H1 (cell line): ENCODE data around the gene AFF2. TPM values are rescaled to one million over a fixed set of nuclear protein-coding genes. Genes with fewer than 3 reads are reported as not detected.

Source experiments
- CTCF ChIA-PET: fragments of 300-600 bp; sonication (Branson Sonifier 250); formaldehyde crosslinking; loops from one replicate; lab custom pipeline; 2021; ENCODE audit not compliant: partially characterized antibody; lab: Charles Lee
- POLR2A ChIA-PET: fragments of 300-600 bp; sonication (Branson Sonifier 250); formaldehyde crosslinking; loops from one replicate; lab custom pipeline; 2021; ENCODE audit warnings: inconsistent platforms; ENCODE audit not compliant: partially characterized antibody; lab: Charles Lee
- DNase-seq, 2 experiments: peaks; one replicate each; pipeline versions ENCODE4 v3.0.0 to v3.0.0-alpha.2; 2010 to 2022; ENCODE audit warnings: low spot score in 2 of 2, low read depth in 1 of 2, mixed read lengths in 1 of 2
- FAIRE-seq: peaks from 2 replicates; lab custom pipeline; 2011; peaks lifted over from hg19 to GRCh38; lab: Jason Lieb, UNC
- H2AFZ ChIP-seq: 2 replicates; pipeline ENCODE4 v1.8.1; 2012; ENCODE audit warnings: low read length, inconsistent platforms
- H2AK5ac ChIP-seq: 2 replicates; pipeline ENCODE4 v1.6.1; 2013; ENCODE audit warnings: low read depth, low read length
- H2BK120ac ChIP-seq: replicated peaks from 2 replicates; pipeline ENCODE3; 2013; ENCODE audit warnings: low read depth, low read length, inconsistent platforms
- H2BK12ac ChIP-seq: 2 replicates; pipeline ENCODE4 v1.6.1; 2013; ENCODE audit warnings: low read depth, low read length
- H2BK15ac ChIP-seq: 2 replicates; pipeline ENCODE4 v1.6.1; 2013; ENCODE audit warnings: low read length
- H2BK20ac ChIP-seq: 2 replicates; pipeline ENCODE4 v1.6.1; 2013; ENCODE audit warnings: low read length
- H2BK5ac ChIP-seq: 2 replicates; pipeline ENCODE4 v1.6.1; 2013; ENCODE audit warnings: low read depth, low read length
- H3K14ac ChIP-seq: 2 replicates; pipeline ENCODE4 v1.6.1; 2013; ENCODE audit warnings: inconsistent platforms; ENCODE audit not compliant: insufficient read length
- H3K18ac ChIP-seq: 2 replicates; pipeline ENCODE4 v1.6.1; 2013; ENCODE audit warnings: low read length; ENCODE audit errors: extremely low read depth
- H3K23ac ChIP-seq: 2 replicates; pipeline ENCODE4 v1.6.1; 2013; ENCODE audit warnings: inconsistent platforms; ENCODE audit not compliant: insufficient read length
- H3K23me2 ChIP-seq: 2 replicates; pipeline ENCODE4 v1.6.1; 2013; ENCODE audit warnings: low read depth, low read length
- H3K27ac ChIP-seq: 2 replicates; pipeline ENCODE4 v1.6.1; 2011; ENCODE audit warnings: low read depth, low read length, inconsistent platforms
- H3K27me3 ChIP-seq, 4 experiments: replicated peaks in 1 of 4; 1 replicate in 1 of 4; 2 replicates in 3 of 4; pipeline versions ENCODE4 v1.6.1 to v1.8.1; 2011 to 2013; ENCODE audit warnings: low read length in 3 of 4, mild to moderate bottlenecking in 3 of 4, inconsistent platforms in 2 of 4, mixed read lengths in 2 of 4, moderate library complexity in 1 of 4; ENCODE audit not compliant: control insufficient read depth in 3 of 4, insufficient read depth in 3 of 4; ENCODE audit errors: extremely low read depth in 1 of 4
- H3K36me3 ChIP-seq, 4 experiments: 2 replicates each; pipeline versions ENCODE4 v1.6.1 to v1.8.1; 2011 to 2013; ENCODE audit warnings: mild to moderate bottlenecking in 4 of 4, low read length in 3 of 4, moderate library complexity in 2 of 4, control low read depth in 1 of 4, inconsistent platforms in 1 of 4; ENCODE audit not compliant: insufficient read depth in 4 of 4, control insufficient read depth in 2 of 4
- H3K4ac ChIP-seq: replicated peaks from 2 replicates; pipeline ENCODE3; 2013; ENCODE audit warnings: low read length, low read depth, mixed read lengths, inconsistent platforms; ENCODE audit not compliant: insufficient read length
- H3K4me1 ChIP-seq, 4 experiments: replicated peaks in 1 of 4; 1 replicate in 1 of 4; 2 replicates in 3 of 4; pipeline versions ENCODE4 v1.6.1 to v1.8.1; 2011 to 2013; ENCODE audit warnings: low read length in 3 of 4, inconsistent platforms in 2 of 4, mixed read lengths in 1 of 4; ENCODE audit not compliant: insufficient read depth in 4 of 4, control insufficient read depth in 3 of 4
- H3K4me2 ChIP-seq, 2 experiments: 2 replicates each; pipeline versions ENCODE4 v1.6.1 to v1.8.1; 2011 to 2013; ENCODE audit warnings: low read depth in 2 of 2, low read length in 2 of 2, control low read depth in 1 of 2, inconsistent platforms in 1 of 2, mild to moderate bottlenecking in 1 of 2; ENCODE audit not compliant: insufficient read depth in 1 of 2
- H3K4me3 ChIP-seq, 4 experiments: fragments of 200-600, 300-600 bp in 1 of 4; sonication (generic), shearing (Covaris generic), sonication (Bioruptor Twin) in 1 of 4; 2 replicates each; pipeline versions ENCODE4 v1.5.1 to v1.8.1; 2011 to 2016; ENCODE audit warnings: low read length in 4 of 4, low read depth in 3 of 4, control low read depth in 2 of 4, inconsistent platforms in 2 of 4, mild to moderate bottlenecking in 2 of 4, mixed read lengths in 1 of 4, moderate library complexity in 1 of 4; ENCODE audit not compliant: insufficient read depth in 2 of 4; ENCODE audit errors: extremely low read depth in 1 of 4
- H3K56ac ChIP-seq: replicated peaks from 2 replicates; pipeline ENCODE3; 2013; ENCODE audit warnings: low read depth, mild to moderate bottlenecking, mixed read lengths, low read length, inconsistent platforms; ENCODE audit not compliant: insufficient read length
- H3K79me1 ChIP-seq: 2 replicates; pipeline ENCODE4 v1.6.1; 2013; ENCODE audit warnings: low read depth, low read length, control low read depth
- H3K79me2 ChIP-seq, 2 experiments: 2 replicates each; pipeline versions ENCODE4 v1.6.1 to v1.8.1; 2012 to 2013; ENCODE audit warnings: low read length in 2 of 2, mild to moderate bottlenecking in 2 of 2, inconsistent platforms in 1 of 2; ENCODE audit not compliant: insufficient read depth in 2 of 2, control insufficient read depth in 1 of 2
- H3K9ac ChIP-seq, 4 experiments: replicated peaks in 1 of 4; 1 replicate in 1 of 4; 2 replicates in 3 of 4; pipeline versions ENCODE4 v1.6.1 to v1.8.1; 2011 to 2013; ENCODE audit warnings: low read depth in 3 of 4, low read length in 3 of 4, control low read depth in 2 of 4, mild to moderate bottlenecking in 2 of 4, moderate library complexity in 2 of 4, inconsistent platforms in 1 of 4; ENCODE audit errors: extremely low read depth in 1 of 4
- H3K9me3 ChIP-seq, 2 experiments: 2 replicates each; pipeline versions ENCODE4 v1.6.1 to v1.8.1; 2012 to 2013; ENCODE audit warnings: mild to moderate bottlenecking in 2 of 2, moderate library complexity in 2 of 2, control low read depth in 1 of 2, inconsistent platforms in 1 of 2, low read depth in 1 of 2, low read length in 1 of 2, mixed read lengths in 1 of 2; ENCODE audit not compliant: insufficient read depth in 2 of 2
- H4K20me1 ChIP-seq, 2 experiments: replicated peaks in 1 of 2; 2 replicates each; pipeline versions ENCODE3 to v1.8.1; 2011 to 2013; ENCODE audit warnings: inconsistent platforms in 2 of 2, low read length in 2 of 2, mild to moderate bottlenecking in 1 of 2; ENCODE audit not compliant: insufficient read depth in 2 of 2, control insufficient read depth in 1 of 2
- H4K5ac ChIP-seq: 2 replicates; pipeline ENCODE4 v1.6.1; 2013; ENCODE audit warnings: low read length, low read depth, mixed read lengths, inconsistent platforms; ENCODE audit not compliant: insufficient read length
- H4K8ac ChIP-seq: 2 replicates; pipeline ENCODE4 v1.8.0; 2013; ENCODE audit warnings: mild to moderate bottlenecking, moderate library complexity, low read length, inconsistent platforms; ENCODE audit not compliant: insufficient read depth; ENCODE audit errors: extremely low read depth
- H4K91ac ChIP-seq: replicated peaks from 2 replicates; pipeline ENCODE3; 2013; ENCODE audit warnings: low read length, mixed read lengths, inconsistent platforms; ENCODE audit not compliant: insufficient read length
- BACH1 ChIP-seq: IDR thresholded peaks from 2 replicates; pipeline ENCODE4 v1.6.1; 2012; ENCODE audit warnings: low read length, improper control_type of control experiment
- CHD1 ChIP-seq: IDR thresholded peaks from 2 replicates; pipeline ENCODE4 v1.6.1; 2012; ENCODE audit warnings: low read depth, low read length, improper control_type of control experiment
- CTBP2 ChIP-seq: IDR thresholded peaks from 2 replicates; pipeline ENCODE4 v1.7.0; 2011; ENCODE audit warnings: borderline replicate concordance, mild to moderate bottlenecking, moderate library complexity, mixed read lengths, low read length; ENCODE audit not compliant: insufficient read depth, insufficient read length
- EP300 ChIP-seq, 2 experiments: IDR thresholded peaks; 1 replicate in 1 of 2; 2 replicates in 1 of 2; pipeline ENCODE4 v1.6.1; 2011 to 2012; ENCODE audit warnings: low read depth in 2 of 2, low read length in 2 of 2, mild to moderate bottlenecking in 2 of 2, borderline replicate concordance in 1 of 2, inconsistent platforms in 1 of 2, moderate library complexity in 1 of 2
- EZH2 ChIP-seq: fragments of 200-600 bp; sonication (generic); IDR thresholded peaks from 2 replicates; pipeline ENCODE4 v1.7.1; 2012; ENCODE audit warnings: low read depth, mild to moderate bottlenecking, moderate library complexity, low read length, inconsistent platforms; ENCODE audit not compliant: severe bottlenecking
- FOSL1 ChIP-seq: IDR thresholded peaks from 2 replicates; pipeline ENCODE4 v1.6.1; 2011; ENCODE audit warnings: mild to moderate bottlenecking, low read depth, low read length, moderate library complexity; ENCODE audit not compliant: insufficient read depth
- NANOG ChIP-seq: IDR thresholded peaks from 2 replicates; pipeline ENCODE4 v1.6.1; 2011; ENCODE audit warnings: low read length, low read depth, mild to moderate bottlenecking, inconsistent platforms; ENCODE audit not compliant: insufficient read depth, poor library complexity, severe bottlenecking
- POLR2A ChIP-seq, 2 experiments: IDR thresholded peaks; 1 replicate in 1 of 2; 2 replicates in 1 of 2; pipeline ENCODE4 v1.6.1; 2011; ENCODE audit warnings: low read depth in 2 of 2, low read length in 2 of 2, mild to moderate bottlenecking in 2 of 2; ENCODE audit errors: control extremely low read depth in 1 of 2
- RXRA ChIP-seq: IDR thresholded peaks from 2 replicates; pipeline ENCODE4 v1.6.1; 2011; ENCODE audit warnings: low read depth, mild to moderate bottlenecking, low read length, moderate library complexity; ENCODE audit not compliant: insufficient read depth
- SAP30 ChIP-seq: fragments of 300-600 bp; sonication (generic); IDR thresholded peaks from 2 replicates; pipeline ENCODE4 v1.7.1; 2012; ENCODE audit warnings: low read length, moderate library complexity, mild to moderate bottlenecking, inconsistent platforms; ENCODE audit not compliant: insufficient read depth, insufficient replicate concordance
- SRF ChIP-seq: IDR thresholded peaks from 2 replicates; pipeline ENCODE4 v1.6.1; 2011; ENCODE audit warnings: mild to moderate bottlenecking, low read depth, low read length, moderate library complexity
- WGBS, 2 experiments: shearing (Covaris generic) in 1 of 2; methylation state at CpG; one replicate each; pipeline versions ENCODE4 v1.1.6 to v1.1.7; 2013 to 2015; ENCODE audit warnings: low lambda C conversion rate in 2 of 2, mixed read lengths in 2 of 2, inconsistent platforms in 1 of 2, low coverage in 1 of 2, missing lambda C conversion rate in 1 of 2; ENCODE audit not compliant: insufficient replicate concordance in 2 of 2, insufficient coverage in 1 of 2, insufficient read length in 1 of 2; ENCODE audit errors: extremely low coverage in 1 of 2, missing lambda C conversion rate in 1 of 2; 5-methylcytosine and 5-hydroxymethylcytosine counted together
- polyA plus RNA-seq, 7 experiments: library from polyadenylated mRNA; depleted of rRNA in 3 of 7; stranded (reverse) in 5 of 7; unstranded in 2 of 7; fragments of >200 nt in 5 of 7; fragments of 200-250 nt in 2 of 7; gene quantifications; 1 replicate in 5 of 7; 2 replicates in 1 of 7; 4 replicates in 1 of 7; pipeline versions ENCODE4 v1.2.1 to v1.2.3, GENCODE V29; 2011 to 2013; ENCODE audit warnings: missing spikeins in 2 of 7, mixed read lengths in 2 of 7
- total RNA-seq: library from RNA; stranded (reverse); fragmentation: NEBNext Ultra II Directional; extraction: Animal tissue kit (Norgen Biotek cat#: 25700); gene quantifications from 2 replicates; pipeline ENCODE4 v1.2.1, GENCODE V29; 2021
- TF ChIP-seq, protein P1 (sequence below): IDR thresholded peaks from 2 replicates; pipeline ENCODE4 v1.6.1; 2012; ENCODE audit warnings: inconsistent platforms

AFF2 gene
- total and polyA plus RNA-seq, 2 of the 8 experiments (the other 6 are each of a cell fraction or from before 2014, with no cell fraction given), result 2.0 to 7.3 TPM

DNA sequence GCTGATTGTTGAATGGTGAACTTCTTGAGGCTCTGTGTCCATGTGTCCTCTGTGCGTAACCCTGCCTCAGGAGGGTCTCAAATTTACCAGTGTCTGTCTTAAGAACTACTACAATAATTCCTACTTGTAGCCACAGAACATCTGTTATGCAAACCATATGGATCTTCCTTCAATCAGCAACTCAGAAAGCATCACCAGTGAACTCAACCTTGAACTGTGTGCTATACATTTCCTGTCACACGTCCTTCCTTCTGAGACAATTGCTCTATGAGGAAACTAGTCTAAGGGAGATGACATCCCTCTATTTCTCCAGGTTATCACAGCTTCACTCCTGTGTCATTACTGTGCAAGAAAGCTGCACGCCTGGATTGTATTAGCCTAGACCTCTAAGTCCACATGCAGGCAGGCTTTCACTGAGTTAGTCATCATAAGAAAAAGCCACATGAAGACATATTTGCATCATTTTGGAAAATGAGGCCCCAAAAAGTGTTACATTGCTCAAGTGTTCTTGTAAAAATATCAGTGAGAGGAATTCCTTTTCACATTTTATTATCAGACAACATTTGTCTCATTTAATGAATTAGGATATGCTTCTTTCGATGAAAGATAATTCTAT lies 157.8 kb downstream of the AFF2 start:
- H2BK15ac ChIP-seq, result no peak overlapping the region
- H4K5ac ChIP-seq, result no peak overlapping the region
- H2BK120ac ChIP-seq, result no peak overlapping the region
- H3K9ac ChIP-seq, result no peak overlapping the region
- no peak overlapping the region for H3K14ac ChIP-seq
- ChIA-PET POLR2A (no interaction called here), CTCF (no interaction called here)
- H2BK20ac ChIP-seq, result no peak overlapping the region
- H3K18ac ChIP-seq, result no peak overlapping the region
- no peaks in the 10 kb centered on the region for H3K79me1 ChIP-seq
- H3K4ac ChIP-seq, result no peak overlapping the region
- DNase-seq (no peak), FAIRE-seq (no peak)
- no peak overlapping the region for H3K27ac ChIP-seq
- no peak overlapping the region for H4K91ac ChIP-seq
- 91% methylated on average over 4 of the region's 4 CpGs; no CpG with 5 or more reads in 1 of the 2 experiments for WGBS, 2 experiments
- no peak overlapping the region for H3K4me2 ChIP-seq
- no peak overlapping the region for H2BK5ac ChIP-seq
- no peak overlapping the region for H3K23ac ChIP-seq
- no peak overlapping the region for H2BK12ac ChIP-seq
- no peaks in the 10 kb centered on the region for H4K20me1 ChIP-seq
- no peaks in the 10 kb centered on the region for H3K23me2 ChIP-seq
- H3K4me3 ChIP-seq, result no peak overlapping the region
- no peaks in the 10 kb centered on the region for H3K4me1 ChIP-seq
- H3K27me3 ChIP-seq, result no peaks in the 10 kb centered on the region
- H3K36me3 ChIP-seq, result no peaks in the 10 kb centered on the region
- H3K79me2 ChIP-seq, result no peaks in the 10 kb centered on the region
- no peak overlapping the region for H3K56ac ChIP-seq
- H3K9me3 ChIP-seq, result no peaks in the 10 kb centered on the region
- H2AK5ac ChIP-seq, result no peak overlapping the region
- no peak overlapping the region for H4K8ac ChIP-seq
- H2AFZ ChIP-seq, result no peak overlapping the region
- TF ChIP-seq CHD1 (no peak), SRF (no peak), BACH1 (no peak), POLR2A (IDR thresholded peaks at IDR 0.05; ENCODE audit: control extremely low read depth in 1 of 2, low read depth in 2 of 2, low read length in 2 of 2) (no peak), NANOG (no peak), FOSL1 (no peak), SAP30 (no peak), EZH2 (no peak), RXRA (no peak), EP300 (IDR thresholded peaks at IDR 0.05; ENCODE audit: borderline replicate concordance in 1 of 2, low read depth in 2 of 2, low read length in 2 of 2) (no peak), CTBP2 (no peak)
- TF ChIP-seq, protein P1, sequence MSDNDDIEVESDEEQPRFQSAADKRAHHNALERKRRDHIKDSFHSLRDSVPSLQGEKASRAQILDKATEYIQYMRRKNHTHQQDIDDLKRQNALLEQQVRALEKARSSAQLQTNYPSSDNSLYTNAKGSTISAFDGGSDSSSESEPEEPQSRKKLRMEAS, result no peak
